ENCODE results near the gene RFPL2.

RFPL2 gene

DNA sequence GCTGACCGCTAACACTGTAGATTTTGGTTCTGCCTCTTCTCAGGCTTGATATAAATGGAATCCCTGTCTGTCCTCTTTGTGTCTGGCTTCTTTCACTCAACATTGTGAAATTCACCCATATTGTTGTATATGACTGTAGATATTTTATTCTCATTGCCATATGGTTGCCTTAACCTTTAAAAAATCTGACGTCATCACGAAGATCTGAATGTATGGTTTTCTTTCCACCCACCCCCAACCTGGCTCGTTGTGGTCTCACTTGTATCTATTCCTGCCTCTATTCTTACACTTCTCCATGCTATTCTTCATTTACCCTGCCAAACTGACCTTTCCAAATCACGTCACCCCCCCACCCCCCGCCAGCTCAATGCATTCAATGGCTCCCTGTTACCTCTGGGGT, 23.8 kb downstream of the RFPL2 start:
- H3K27me3 ChIP-seq (ENCODE audit: control insufficient read depth in 3 of 3, insufficient read depth in 3 of 3, low read depth in 1 of 3, low read length in 3 of 3) = peaks cover 0 to 29% (median 2%) of the 10 kb centered on the region in 3 experiments
- no peaks in the 10 kb centered on the region for H3K36me3 ChIP-seq (replicated peaks in 1 of 2; ENCODE audit: control insufficient read depth in 2 of 2, insufficient read depth in 2 of 2, low read length in 2 of 2)
- no peak overlapping the region for H3K14ac ChIP-seq (ENCODE audit: low read length)
- H3K79me1 ChIP-seq (ENCODE audit: low read depth, low read length) = no peaks in the 10 kb centered on the region
- no peak overlapping the region for H2BK120ac ChIP-seq (ENCODE audit: low read depth, low read length)
- H2BK5ac ChIP-seq (ENCODE audit: low read length) = no peak overlapping the region
- peaks cover 2 to 3% of the 10 kb centered on the region in 2 donors for H3K4me1 ChIP-seq (ENCODE audit: control insufficient read depth in 2 of 2, insufficient read depth in 1 of 2, low read depth in 1 of 2, low read length in 2 of 2)
- no peak overlapping the region for H3K23ac ChIP-seq (ENCODE audit: low read depth, low read length, poor library complexity)
- no peak overlapping the region for H2AFZ ChIP-seq (ENCODE audit: low read length)
- H3K27ac ChIP-seq (replicated peaks; ENCODE audit: low read length) = no peak overlapping the region
- no peak for DNase-seq (ENCODE audit: low spot score)
- no peak overlapping the region for H4K91ac ChIP-seq (ENCODE audit: low read depth, low read length, poor library complexity)
- H2BK12ac ChIP-seq (ENCODE audit: low read length) = no peak overlapping the region
- H3K4ac ChIP-seq (ENCODE audit: low read length) = no peak overlapping the region
- H3K9ac ChIP-seq (ENCODE audit: low read depth, low read length, poor library complexity) = no peak overlapping the region
- H2AK5ac ChIP-seq (ENCODE audit: low read depth, low read length) = no peak overlapping the region
- no peak overlapping the region for H2BK15ac ChIP-seq (ENCODE audit: low read length)
- H3K4me3 ChIP-seq (ENCODE audit: low read length in 2 of 2) = no peak overlapping the region
- H3K18ac ChIP-seq (ENCODE audit: low read length) = no peak overlapping the region
- 100% methylated on average over 1 of the region's 6 CpGs; no CpG with 5 or more reads in 1 of the 2 donors for WGBS, 2 donors (ENCODE audit: extremely low coverage in 2 of 2, insufficient read length in 2 of 2, insufficient replicate concordance in 1 of 2)
- H3K4me2 ChIP-seq (ENCODE audit: insufficient read depth, low read length, poor library complexity, severe bottlenecking) = no peak overlapping the region
- no peaks in the 10 kb centered on the region for H3K9me3 ChIP-seq (replicated peaks in 1 of 2; ENCODE audit: control insufficient read depth in 2 of 2, insufficient read depth in 1 of 2, low read depth in 1 of 2, low read length in 2 of 2)
- H4K8ac ChIP-seq (ENCODE audit: low read depth, low read length) = no peak overlapping the region

DNA sequence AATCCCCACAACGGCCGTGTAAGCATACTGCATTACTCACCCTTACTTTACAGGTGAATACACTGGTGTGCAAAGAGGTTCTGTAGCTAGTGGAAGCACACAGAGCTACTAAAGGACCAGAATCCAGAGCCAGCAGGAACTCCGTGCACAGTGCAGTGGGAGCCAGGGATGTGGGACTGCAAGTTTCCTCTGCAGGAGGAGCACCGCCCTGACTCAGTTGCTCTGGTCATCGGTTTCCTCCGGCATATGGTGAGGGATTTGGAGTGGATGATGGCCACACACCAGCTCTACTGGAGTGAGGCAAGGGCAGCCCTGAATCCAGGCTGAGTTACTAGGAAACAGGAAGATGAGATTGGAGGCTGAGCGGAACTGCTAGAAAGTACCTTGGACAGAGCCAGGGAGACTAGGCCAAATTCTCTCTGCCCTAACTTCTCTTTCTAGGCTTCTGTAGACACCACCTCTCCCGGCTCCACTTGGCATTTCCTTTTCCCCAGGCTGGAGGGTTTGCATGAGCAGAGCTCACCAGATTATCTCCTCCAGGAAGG, 27.6 kb downstream of the RFPL2 start:
- Histone ChIP-seq H3K27ac (replicated peaks; ENCODE audit: low read length) (no peak overlapping the region), H2BK12ac (ENCODE audit: low read length) (no peak overlapping the region), H3K4ac (ENCODE audit: low read length) (no peak overlapping the region), H3K14ac (ENCODE audit: low read length) (no peak overlapping the region), H3K9ac (ENCODE audit: low read depth, low read length, poor library complexity) (no peak overlapping the region), H3K4me2 (ENCODE audit: insufficient read depth, low read length, poor library complexity, severe bottlenecking) (no peak overlapping the region), H3K4me3 (ENCODE audit: low read length in 2 of 2) (no peak overlapping the region), H3K4me1 (ENCODE audit: control insufficient read depth in 2 of 2, insufficient read depth in 1 of 2, low read depth in 1 of 2, low read length in 2 of 2) (peaks cover 9% of the 10 kb centered on the region in 2 donors), H4K8ac (ENCODE audit: low read depth, low read length) (no peak overlapping the region), H2BK15ac (ENCODE audit: low read length) (no peak overlapping the region), H4K91ac (ENCODE audit: low read depth, low read length, poor library complexity) (no peak overlapping the region), H3K9me3 (replicated peaks in 1 of 2; ENCODE audit: control insufficient read depth in 2 of 2, insufficient read depth in 1 of 2, low read depth in 1 of 2, low read length in 2 of 2) (no peaks in the 10 kb centered on the region), H3K18ac (ENCODE audit: low read length) (no peak overlapping the region), H3K23ac (ENCODE audit: low read depth, low read length, poor library complexity) (no peak overlapping the region), H3K79me1 (ENCODE audit: low read depth, low read length) (no peaks in the 10 kb centered on the region), H2BK120ac (ENCODE audit: low read depth, low read length) (no peak overlapping the region), H2AK5ac (ENCODE audit: low read depth, low read length) (no peak overlapping the region), H3K27me3 (ENCODE audit: control insufficient read depth in 3 of 3, insufficient read depth in 3 of 3, low read depth in 1 of 3, low read length in 3 of 3) (peaks cover 0 to 50% (median 2%) of the 10 kb centered on the region in 3 experiments), H2BK5ac (ENCODE audit: low read length) (no peak overlapping the region), H3K36me3 (replicated peaks in 1 of 2; ENCODE audit: control insufficient read depth in 2 of 2, insufficient read depth in 2 of 2, low read length in 2 of 2) (no peaks in the 10 kb centered on the region), H2AFZ (ENCODE audit: low read length) (no peak overlapping the region)
- no peak for DNase-seq (ENCODE audit: low spot score)
- WGBS, 2 donors (ENCODE audit: extremely low coverage in 2 of 2, insufficient read length in 2 of 2, insufficient replicate concordance in 1 of 2) = no CpG with 5 or more reads among the region's 8 CpGs

DNA sequence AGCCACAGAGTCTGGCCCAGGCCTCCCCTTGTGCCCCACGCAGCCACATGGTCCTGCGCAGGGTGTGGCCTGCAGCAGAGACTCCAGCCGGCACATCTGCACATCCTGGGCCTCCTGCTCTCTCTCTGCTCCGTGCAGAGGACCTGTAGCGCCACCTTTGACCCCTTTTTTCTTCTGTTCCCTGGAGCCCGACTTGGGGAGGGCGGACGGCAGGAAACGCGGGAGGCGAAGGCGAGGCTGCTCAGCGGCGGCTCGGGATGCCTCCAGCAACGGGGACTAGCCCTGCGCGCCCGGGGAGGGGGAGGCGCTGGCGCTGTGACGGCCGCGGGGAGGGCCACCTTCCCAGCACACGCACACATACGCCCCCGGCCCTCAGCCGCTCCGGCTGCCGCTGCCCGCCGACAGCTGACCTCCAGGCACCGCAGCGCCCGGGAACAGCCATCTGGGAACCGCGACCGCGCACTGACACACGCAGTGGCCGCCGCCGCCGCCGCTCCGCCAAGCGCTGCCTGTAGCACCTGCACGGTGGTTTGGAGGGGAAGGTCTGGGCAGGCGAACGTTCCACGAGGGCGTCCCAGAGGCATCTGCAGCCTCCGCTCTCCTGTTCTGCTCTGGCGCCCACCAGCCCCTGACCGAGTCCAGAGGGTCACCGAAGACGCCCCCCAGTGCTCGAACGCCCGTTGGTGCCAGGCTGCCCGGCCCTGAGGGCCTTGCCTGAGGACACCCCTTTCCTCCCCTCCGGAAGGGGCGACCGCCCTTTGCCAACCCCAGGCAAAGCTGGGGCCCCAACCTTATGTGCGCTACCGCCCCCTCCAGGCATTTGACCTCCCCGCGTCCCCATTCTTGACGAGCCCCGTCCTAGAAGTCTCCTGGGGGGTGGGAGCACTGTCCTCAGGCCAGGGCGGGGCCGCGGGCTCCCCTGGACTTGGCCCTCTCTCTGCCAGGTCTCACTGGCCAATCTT, 28.9 kb downstream of the RFPL2 start:
- H3K4ac ChIP-seq (ENCODE audit: low read length) = no peak overlapping the region
- no peak overlapping the region for H2BK12ac ChIP-seq (ENCODE audit: low read length)
- H3K27me3 ChIP-seq (ENCODE audit: control insufficient read depth in 3 of 3, insufficient read depth in 3 of 3, low read depth in 1 of 3, low read length in 3 of 3) = peaks cover 0 to 50% (median 2%) of the 10 kb centered on the region in 3 experiments
- no peaks in the 10 kb centered on the region for H3K79me1 ChIP-seq (ENCODE audit: low read depth, low read length)
- peak overlapping the region; percentile 92 for H2AFZ ChIP-seq (ENCODE audit: low read length)
- H3K4me2 ChIP-seq (ENCODE audit: insufficient read depth, low read length, poor library complexity, severe bottlenecking) = peak overlapping the region; percentile 79
- no peak overlapping the region for H3K27ac ChIP-seq (replicated peaks; ENCODE audit: low read length)
- peak overlapping the region; percentile 45 for H4K8ac ChIP-seq (ENCODE audit: low read depth, low read length)
- no peak overlapping the region for H3K14ac ChIP-seq (ENCODE audit: low read length)
- DNase-seq (ENCODE audit: low spot score) = peak; percentile 44
- peak overlapping the region; percentile 13 to 69 for H3K4me3 ChIP-seq (ENCODE audit: low read length in 2 of 2)
- peak overlapping the region; percentile 14 for H2BK120ac ChIP-seq (ENCODE audit: low read depth, low read length)
- peak overlapping the region; percentile 25 for H2BK15ac ChIP-seq (ENCODE audit: low read length)
- peak overlapping the region; percentile 78 for H3K18ac ChIP-seq (ENCODE audit: low read length)
- peak overlapping the region; percentile 45 for H3K23ac ChIP-seq (ENCODE audit: low read depth, low read length, poor library complexity)
- no peaks in the 10 kb centered on the region for H3K36me3 ChIP-seq (replicated peaks in 1 of 2; ENCODE audit: control insufficient read depth in 2 of 2, insufficient read depth in 2 of 2, low read length in 2 of 2)
- peaks cover 7 to 9% of the 10 kb centered on the region in 2 donors for H3K4me1 ChIP-seq (ENCODE audit: control insufficient read depth in 2 of 2, insufficient read depth in 1 of 2, low read depth in 1 of 2, low read length in 2 of 2)
- no peaks in the 10 kb centered on the region for H3K9me3 ChIP-seq (replicated peaks in 1 of 2; ENCODE audit: control insufficient read depth in 2 of 2, insufficient read depth in 1 of 2, low read depth in 1 of 2, low read length in 2 of 2)
- no peak overlapping the region for H4K91ac ChIP-seq (ENCODE audit: low read depth, low read length, poor library complexity)
- H2AK5ac ChIP-seq (ENCODE audit: low read depth, low read length) = no peak overlapping the region
- no peak overlapping the region for H2BK5ac ChIP-seq (ENCODE audit: low read length)
- peak overlapping the region; percentile 79 for H3K9ac ChIP-seq (ENCODE audit: low read depth, low read length, poor library complexity)
- WGBS, 2 donors (ENCODE audit: extremely low coverage in 2 of 2, insufficient read length in 2 of 2, insufficient replicate concordance in 1 of 2) = no CpG with 5 or more reads among the region's 73 CpGs

DNA sequence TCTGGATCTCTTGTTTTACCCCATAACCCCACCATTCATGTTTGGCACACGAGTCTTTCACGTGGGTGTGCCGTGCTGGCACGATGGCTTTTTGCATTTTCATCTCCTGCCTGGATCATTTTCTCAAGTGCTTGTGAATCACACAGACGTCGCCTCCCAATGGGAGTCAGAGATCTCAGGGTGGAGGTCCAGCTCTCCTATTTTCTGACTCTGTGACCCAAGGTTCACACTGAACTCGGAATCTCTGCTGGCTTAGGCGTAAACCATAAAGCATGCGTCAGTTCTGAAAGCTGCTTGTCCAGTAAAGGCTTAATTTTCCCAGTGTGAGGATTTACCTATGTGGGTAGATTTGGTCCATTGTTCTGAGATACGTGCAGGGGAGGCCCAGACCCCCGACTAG, 29.8 kb downstream of the RFPL2 start:
- no peaks in the 10 kb centered on the region for H3K9me3 ChIP-seq (replicated peaks in 1 of 2; ENCODE audit: control insufficient read depth in 2 of 2, insufficient read depth in 1 of 2, low read depth in 1 of 2, low read length in 2 of 2)
- H3K79me1 ChIP-seq (ENCODE audit: low read depth, low read length) = no peaks in the 10 kb centered on the region
- no peak overlapping the region for H3K4me3 ChIP-seq (ENCODE audit: low read length in 2 of 2)
- H2BK12ac ChIP-seq (ENCODE audit: low read length) = no peak overlapping the region
- no peak overlapping the region for H3K14ac ChIP-seq (ENCODE audit: low read length)
- no peak overlapping the region for H2BK120ac ChIP-seq (ENCODE audit: low read depth, low read length)
- H3K18ac ChIP-seq (ENCODE audit: low read length) = no peak overlapping the region
- H3K4me2 ChIP-seq (ENCODE audit: insufficient read depth, low read length, poor library complexity, severe bottlenecking) = no peak overlapping the region
- no peak overlapping the region for H2BK15ac ChIP-seq (ENCODE audit: low read length)
- no peak overlapping the region for H4K8ac ChIP-seq (ENCODE audit: low read depth, low read length)
- no peak overlapping the region for H3K4ac ChIP-seq (ENCODE audit: low read length)
- no peak overlapping the region for H4K91ac ChIP-seq (ENCODE audit: low read depth, low read length, poor library complexity)
- H2AK5ac ChIP-seq (ENCODE audit: low read depth, low read length) = no peak overlapping the region
- peak overlapping the region; percentile 92 for H2AFZ ChIP-seq (ENCODE audit: low read length)
- H3K4me1 ChIP-seq (ENCODE audit: control insufficient read depth in 2 of 2, insufficient read depth in 1 of 2, low read depth in 1 of 2, low read length in 2 of 2) = peaks cover 7 to 9% of the 10 kb centered on the region in 2 donors
- peaks cover 0 to 50% (median 2%) of the 10 kb centered on the region in 3 experiments for H3K27me3 ChIP-seq (ENCODE audit: control insufficient read depth in 3 of 3, insufficient read depth in 3 of 3, low read depth in 1 of 3, low read length in 3 of 3)
- no peaks in the 10 kb centered on the region for H3K36me3 ChIP-seq (replicated peaks in 1 of 2; ENCODE audit: control insufficient read depth in 2 of 2, insufficient read depth in 2 of 2, low read length in 2 of 2)
- H3K9ac ChIP-seq (ENCODE audit: low read depth, low read length, poor library complexity) = no peak overlapping the region
- no peak for DNase-seq (ENCODE audit: low spot score)
- WGBS, 2 donors (ENCODE audit: extremely low coverage in 2 of 2, insufficient read length in 2 of 2, insufficient replicate concordance in 1 of 2) = no CpG with 5 or more reads among the region's 11 CpGs
- H2BK5ac ChIP-seq (ENCODE audit: low read length) = no peak overlapping the region
- H3K23ac ChIP-seq (ENCODE audit: low read depth, low read length, poor library complexity) = no peak overlapping the region
- no peak overlapping the region for H3K27ac ChIP-seq (replicated peaks; ENCODE audit: low read length)
